GM12872 (cell line): ENCODE data around the gene ACBD3.

Experiments used
- CTCF ChIP-seq: IDR thresholded peaks from 3 replicates; pipeline ENCODE4 v1.5.1; 2011; ENCODE audit warnings: low read depth, mild to moderate bottlenecking, low read length, moderate library complexity; ENCODE audit not compliant: insufficient read depth

Gene ACBD3

GRCh38 chr1:226186124-226187018 is at the start of gene ACBD3:
ACBD3 (minus strand) TSS chr1:226186741; CDS start chr1:226186675, 66 bp downstream.
- TF ChIP-seq CTCF = peak; percentile 14; the same call in 1 of the 3 replicates

DNA sequence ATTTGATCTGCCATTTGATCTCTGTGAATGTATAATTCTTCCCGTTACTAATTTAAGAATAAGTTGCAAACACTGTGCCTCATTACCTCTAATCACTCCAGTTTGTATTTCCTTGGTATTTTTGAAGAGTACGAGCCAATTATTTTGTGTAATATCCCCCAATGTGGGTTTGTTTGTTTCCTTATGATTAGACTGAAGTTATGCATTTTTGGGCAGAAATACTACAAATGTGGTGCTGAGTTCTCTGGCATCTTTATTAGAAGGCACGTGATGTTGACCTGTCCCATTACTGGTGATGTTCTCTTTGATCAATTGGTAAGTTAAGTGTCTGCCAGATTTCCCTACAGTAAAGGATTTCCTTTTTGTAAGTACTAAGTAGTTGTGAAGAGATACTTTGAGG is 47.3 kb upstream of the ACBD3 start:
- no peak for TF ChIP-seq CTCF

DNA sequence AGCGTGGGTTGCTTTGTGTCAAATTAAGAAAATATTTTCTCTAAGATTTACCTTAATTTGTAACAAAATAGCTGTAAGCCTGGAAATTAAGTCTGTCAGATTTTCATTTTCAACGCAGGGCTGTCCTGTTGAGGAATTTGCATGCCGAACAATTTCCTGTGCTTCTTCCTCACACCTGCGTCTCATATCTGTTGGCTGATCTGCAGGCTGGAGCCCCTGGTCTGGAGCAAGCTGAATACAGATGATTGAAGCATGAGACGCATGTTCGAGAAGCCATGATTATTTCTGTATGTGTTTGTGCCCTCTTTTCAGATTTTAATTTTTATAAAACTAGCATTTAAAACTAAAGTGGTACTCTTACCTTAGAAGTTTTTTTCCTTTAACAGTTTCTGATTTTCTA is 46.8 kb upstream of the ACBD3 start:
- TF ChIP-seq CTCF = no peak

DNA sequence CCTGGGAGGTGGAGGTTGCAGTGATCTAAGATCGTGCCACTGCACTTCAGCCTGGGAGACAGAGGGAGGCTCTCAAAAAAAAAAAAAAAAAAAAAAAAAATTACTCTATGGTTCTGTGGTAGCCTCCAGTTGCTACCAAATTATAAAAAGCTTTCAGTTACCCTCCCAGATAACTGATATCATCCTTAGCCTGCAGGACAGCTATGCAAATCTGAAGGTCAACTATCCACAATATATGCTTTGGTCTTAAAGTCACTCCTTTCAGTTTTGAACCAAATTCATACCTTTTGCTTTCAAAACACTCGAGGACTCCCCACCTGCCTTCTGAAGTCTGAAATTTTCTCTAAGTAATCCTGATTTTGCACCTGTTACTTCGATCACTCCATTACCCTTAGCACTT is 40.1 kb upstream of the ACBD3 start:
- TF ChIP-seq CTCF = no peak

GRCh38 chr1:226223786-226224244 is 37.3 kb upstream of the ACBD3 start:
- peak; percentile 31; the same call in 2 of the 3 replicates for TF ChIP-seq CTCF

GRCh38 chr1:226223157-226223785 is 36.7 kb upstream of the ACBD3 start, which contains the start of gene MIXL1:
MIXL1 (plus strand) TSS chr1:226223664; CDS start chr1:226223682, 18 bp downstream.
- no peak for TF ChIP-seq CTCF

DNA sequence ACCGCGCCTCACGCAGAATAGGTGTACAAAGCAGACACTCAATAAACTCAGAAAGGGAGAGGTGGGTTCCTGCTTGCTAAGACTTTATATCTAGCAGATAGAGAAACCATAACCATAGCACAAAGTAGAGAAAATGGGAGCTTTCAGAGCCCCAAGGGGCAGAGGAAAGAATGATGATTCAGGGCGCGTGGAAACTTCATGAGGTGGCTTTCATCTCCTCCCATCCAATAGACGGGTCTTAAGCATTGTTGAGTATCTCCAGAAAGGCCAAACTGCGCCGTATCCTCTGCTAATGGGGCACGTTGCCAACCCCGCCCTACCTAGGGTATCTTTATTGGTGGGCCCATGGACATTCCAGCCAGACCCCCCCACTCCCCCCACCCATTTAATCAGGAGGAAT is 36.1 kb upstream of the ACBD3 start:
- no peak for TF ChIP-seq CTCF
